A549 (cell line): ENCODE results near the gene TOGARAM2.

Experiments used
- CBX8 ChIP-seq: fragments of 200-600 bp; sonication (generic); IDR thresholded peaks from 2 replicates; pipeline ENCODE4 v1.6.1; 2016
- EHMT2 ChIP-seq: fragments of 200-600 bp; sonication (generic); IDR thresholded peaks from 2 replicates; pipeline ENCODE4 v1.6.1; 2016; ENCODE audit warnings: antibody characterized with exemption, low read depth, mild to moderate bottlenecking, moderate library complexity
- HOXA7 ChIP-seq: fragments of 250-450 bp; sonication (Bioruptor Pico); IDR thresholded peaks from 2 replicates; pipeline ENCODE4 v1.5.0; 2020; ENCODE audit warnings: mild to moderate bottlenecking, moderate library complexity
- KDM1A ChIP-seq: fragments of 200-600 bp; sonication (generic); IDR thresholded peaks from 2 replicates; pipeline ENCODE4 v1.6.1; 2016; ENCODE audit warnings: low read depth, mild to moderate bottlenecking
- POLR2A ChIP-seq: IDR thresholded peaks from 2 replicates; pipeline ENCODE4 v1.6.1; 2012; ENCODE audit warnings: mild to moderate bottlenecking, low read length
- TF ChIP-seq, protein P1 (sequence below): fragments of >200 bp; sonication (Bioruptor Twin); formaldehyde crosslinking; IDR thresholded peaks from 3 replicates; pipeline ENCODE4 v1.5.1; 2016
- TF ChIP-seq, protein P2 (sequence below): fragments of 450-650 bp; IDR thresholded peaks from 2 replicates; pipeline ENCODE4 v1.6.1; 2014; ENCODE audit warnings: antibody characterized with exemption
- TF ChIP-seq, protein P3 (sequence below): IDR thresholded peaks from 2 replicates; pipeline ENCODE4 v1.6.1; 2012

DNA sequence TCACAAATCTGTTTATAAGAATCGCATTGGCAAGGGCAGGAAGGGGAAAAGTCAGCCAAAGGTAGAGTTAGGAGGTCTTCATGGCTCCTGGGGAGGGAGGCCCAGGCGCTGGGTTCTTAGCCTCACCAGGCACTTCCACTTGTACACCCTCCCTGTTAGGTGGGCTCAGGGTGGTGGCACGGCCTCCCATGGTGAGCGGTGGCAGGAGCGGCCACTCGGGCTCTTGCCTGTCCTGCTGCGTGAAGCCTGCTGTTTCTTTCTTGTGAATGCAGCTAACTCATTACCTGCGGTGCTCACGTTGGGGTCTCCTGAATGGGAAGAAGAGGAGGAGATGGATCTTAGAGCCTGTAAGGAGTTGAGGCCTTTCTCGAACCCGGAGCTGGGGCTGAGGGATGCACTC is 40.8 kb downstream of the TOGARAM2 start:
- TF ChIP-seq POLR2A (no peak), EHMT2 (no peak), HOXA7 (CRISPR knock-in tag) (no peak), KDM1A (no peak), CBX8 (no peak)
- TF ChIP-seq, protein P1, sequence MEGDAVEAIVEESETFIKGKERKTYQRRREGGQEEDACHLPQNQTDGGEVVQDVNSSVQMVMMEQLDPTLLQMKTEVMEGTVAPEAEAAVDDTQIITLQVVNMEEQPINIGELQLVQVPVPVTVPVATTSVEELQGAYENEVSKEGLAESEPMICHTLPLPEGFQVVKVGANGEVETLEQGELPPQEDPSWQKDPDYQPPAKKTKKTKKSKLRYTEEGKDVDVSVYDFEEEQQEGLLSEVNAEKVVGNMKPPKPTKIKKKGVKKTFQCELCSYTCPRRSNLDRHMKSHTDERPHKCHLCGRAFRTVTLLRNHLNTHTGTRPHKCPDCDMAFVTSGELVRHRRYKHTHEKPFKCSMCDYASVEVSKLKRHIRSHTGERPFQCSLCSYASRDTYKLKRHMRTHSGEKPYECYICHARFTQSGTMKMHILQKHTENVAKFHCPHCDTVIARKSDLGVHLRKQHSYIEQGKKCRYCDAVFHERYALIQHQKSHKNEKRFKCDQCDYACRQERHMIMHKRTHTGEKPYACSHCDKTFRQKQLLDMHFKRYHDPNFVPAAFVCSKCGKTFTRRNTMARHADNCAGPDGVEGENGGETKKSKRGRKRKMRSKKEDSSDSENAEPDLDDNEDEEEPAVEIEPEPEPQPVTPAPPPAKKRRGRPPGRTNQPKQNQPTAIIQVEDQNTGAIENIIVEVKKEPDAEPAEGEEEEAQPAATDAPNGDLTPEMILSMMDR = no peak
- TF ChIP-seq, protein P2, sequence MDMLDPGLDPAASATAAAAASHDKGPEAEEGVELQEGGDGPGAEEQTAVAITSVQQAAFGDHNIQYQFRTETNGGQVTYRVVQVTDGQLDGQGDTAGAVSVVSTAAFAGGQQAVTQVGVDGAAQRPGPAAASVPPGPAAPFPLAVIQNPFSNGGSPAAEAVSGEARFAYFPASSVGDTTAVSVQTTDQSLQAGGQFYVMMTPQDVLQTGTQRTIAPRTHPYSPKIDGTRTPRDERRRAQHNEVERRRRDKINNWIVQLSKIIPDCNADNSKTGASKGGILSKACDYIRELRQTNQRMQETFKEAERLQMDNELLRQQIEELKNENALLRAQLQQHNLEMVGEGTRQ = no peak
- TF ChIP-seq, protein P3, sequence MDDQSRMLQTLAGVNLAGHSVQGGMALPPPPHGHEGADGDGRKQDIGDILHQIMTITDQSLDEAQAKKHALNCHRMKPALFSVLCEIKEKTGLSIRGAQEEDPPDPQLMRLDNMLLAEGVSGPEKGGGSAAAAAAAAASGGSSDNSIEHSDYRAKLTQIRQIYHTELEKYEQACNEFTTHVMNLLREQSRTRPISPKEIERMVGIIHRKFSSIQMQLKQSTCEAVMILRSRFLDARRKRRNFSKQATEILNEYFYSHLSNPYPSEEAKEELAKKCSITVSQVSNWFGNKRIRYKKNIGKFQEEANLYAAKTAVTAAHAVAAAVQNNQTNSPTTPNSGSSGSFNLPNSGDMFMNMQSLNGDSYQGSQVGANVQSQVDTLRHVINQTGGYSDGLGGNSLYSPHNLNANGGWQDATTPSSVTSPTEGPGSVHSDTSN = no peak
